B cell (primary cell): Measurements from ENCODE around the gene RGS7BP. TPM values are rescaled to one million over a fixed set of nuclear protein-coding genes. Genes with fewer than 3 reads are reported as not detected.

Source experiments
- ATAC-seq: fragments of 200-7000 bp; cut with Tn5 transposase; one replicate; pipeline ENCODE4 v1.10.0; 2021; ENCODE audit warnings: low read depth, mild to moderate bottlenecking, moderate number of reproducible peaks, moderate library complexity
- CTCF ChIA-PET: fragments of 350-600 bp; sonication (Branson Sonifier 250); formaldehyde crosslinking; loops from one replicate; lab custom pipeline; 2021; ENCODE audit warnings: antibody characterized with exemption, inconsistent platforms; lab: Charles Lee
- POLR2A ChIA-PET: fragments of 350-600 bp; sonication (Branson Sonifier 250); formaldehyde crosslinking; loops from one replicate; lab custom pipeline; 2021; ENCODE audit warnings: antibody characterized with exemption; lab: Charles Lee
- DNase-seq: peaks from one replicate; pipeline ENCODE4 v3.0.0; 2013
- H2AFZ ChIP-seq: 2 replicates; pipeline ENCODE4 v1.6.1; 2012; ENCODE audit warnings: mild to moderate bottlenecking, low read depth, low read length; ENCODE audit not compliant: insufficient read depth, poor library complexity, severe bottlenecking
- H3K27ac ChIP-seq, 2 donors: 1 replicate in 1 of 2; 2 replicates in 1 of 2; pipeline ENCODE4 v1.5.1; 2012 to 2013; ENCODE audit warnings: low read length in 2 of 2, mild to moderate bottlenecking in 2 of 2, moderate library complexity in 1 of 2
- H3K27me3 ChIP-seq, 4 experiments: fragments of 200-600 bp in 1 of 4; sonication (generic) in 1 of 4; replicated peaks in 1 of 4; 1 replicate in 2 of 4; 2 replicates in 2 of 4; pipeline versions ENCODE4 v1.6.1 to v1.7.0; 2013 to 2016; ENCODE audit warnings: low read length in 3 of 4, mild to moderate bottlenecking in 2 of 4, mixed read lengths in 1 of 4, moderate library complexity in 1 of 4; ENCODE audit not compliant: insufficient read depth in 4 of 4, control insufficient read depth in 3 of 4; ENCODE audit errors: control extremely low read depth in 1 of 4
- H3K36me3 ChIP-seq, 2 experiments: replicated peaks in 1 of 2; 1 replicate in 1 of 2; 2 replicates in 1 of 2; pipeline versions ENCODE4 v1.6.1 to v1.7.1; 2013; ENCODE audit warnings: low read length in 1 of 2; ENCODE audit not compliant: insufficient read depth in 2 of 2, control insufficient read depth in 1 of 2; ENCODE audit errors: control extremely low read depth in 1 of 2, extremely low read depth in 1 of 2
- H3K4me1 ChIP-seq, 2 donors: fragments of 200-600 bp in 1 of 2; sonication (generic) in 1 of 2; 1 replicate in 1 of 2; 2 replicates in 1 of 2; pipeline versions ENCODE4 v1.5.1 to v1.6.1; 2013 to 2017; ENCODE audit warnings: low read length in 2 of 2; ENCODE audit not compliant: control insufficient read depth in 2 of 2, insufficient read depth in 2 of 2
- H3K4me2 ChIP-seq: replicated peaks from 2 replicates; pipeline ENCODE3; 2012; ENCODE audit warnings: mild to moderate bottlenecking, low read depth, low read length; ENCODE audit not compliant: poor library complexity, severe bottlenecking
- H3K4me3 ChIP-seq, 5 experiments: fragments of 200-600 bp in 1 of 5; sonication (generic) in 1 of 5; 1 replicate in 3 of 5; 2 replicates in 2 of 5; pipeline versions ENCODE4 v1.5.1 to v1.7.0; 2011 to 2016; ENCODE audit warnings: low read length in 4 of 5, mild to moderate bottlenecking in 4 of 5, low read depth in 2 of 5, control low read depth in 1 of 5, moderate library complexity in 1 of 5; ENCODE audit not compliant: insufficient read depth in 1 of 5; ENCODE audit errors: control extremely low read depth in 1 of 5, extremely low read depth in 1 of 5
- H3K79me2 ChIP-seq: fragments of 200-600 bp; sonication (generic); one replicate; pipeline ENCODE4 v1.6.0; 2016; ENCODE audit warnings: low read length; ENCODE audit not compliant: control insufficient read depth, insufficient read depth
- H3K9ac ChIP-seq: fragments of 200-600 bp; sonication (generic); 2 replicates; pipeline ENCODE4 v1.6.1; 2017; ENCODE audit warnings: mild to moderate bottlenecking, low read length, moderate library complexity
- H3K9me3 ChIP-seq, 3 donors: one replicate each; pipeline versions ENCODE4 v1.6.1 to v1.7.1; 2013; ENCODE audit warnings: low read length in 2 of 3; ENCODE audit not compliant: control insufficient read depth in 2 of 3, insufficient read depth in 1 of 3; ENCODE audit errors: control extremely low read depth in 1 of 3
- H4K20me1 ChIP-seq: 2 replicates; pipeline ENCODE4 v1.6.0; 2012; ENCODE audit warnings: mild to moderate bottlenecking, low read length; ENCODE audit not compliant: insufficient read depth, control insufficient read depth, poor library complexity, severe bottlenecking
- H3K27ac Mint-ChIP-seq: one replicate; pipeline ENCODE4 v1.8.0; 2021; ENCODE audit warnings: mixed read lengths
- H3K27me3 Mint-ChIP-seq: one replicate; pipeline ENCODE4 v1.8.0; 2021; ENCODE audit warnings: mixed read lengths
- H3K4me1 Mint-ChIP-seq: one replicate; pipeline ENCODE4 v1.8.0; 2021; ENCODE audit warnings: mixed read lengths
- H3K4me3 Mint-ChIP-seq: one replicate; pipeline ENCODE4 v1.8.0; 2021; ENCODE audit warnings: mixed read lengths
- H3K9me3 Mint-ChIP-seq: one replicate; pipeline ENCODE4 v1.8.0; 2022; ENCODE audit warnings: mixed read lengths; ENCODE audit not compliant: insufficient read depth
- EZH2 ChIP-seq: IDR thresholded peaks from 2 replicates; pipeline ENCODE4 v1.6.1; 2012; ENCODE audit warnings: borderline replicate concordance, low read depth, mild to moderate bottlenecking, moderate library complexity, low read length; ENCODE audit not compliant: insufficient read depth, poor library complexity, severe bottlenecking
- WGBS: methylation state at CpG from one replicate; pipeline ENCODE4 v1.1.5; 2013; ENCODE audit warnings: missing lambda C conversion rate; ENCODE audit not compliant: insufficient coverage; 5-methylcytosine and 5-hydroxymethylcytosine counted together
- intact Hi-C: fragments of 100-400 bp; cut with micrococcal nuclease; formaldehyde crosslinking; loops from one replicate; pipeline ENCODE4 v1.10.0; 2022
- polyA plus RNA-seq: library from polyadenylated mRNA; depleted of rRNA; stranded (reverse); fragments of >200 nt; gene quantifications from 2 replicates; pipeline ENCODE4 v1.2.3, GENCODE V29; 2012
- total RNA-seq, 2 donors: library from RNA; stranded (reverse); fragments of 120-200 nt in 1 of 2; gene quantifications; 1 replicate in 1 of 2; 2 replicates in 1 of 2; pipeline versions ENCODE4 v1.2.3 to v1.2.4, GENCODE V29; 2013 to 2022
- TF ChIP-seq, protein P1 (sequence below): fragments of 200-600 bp; IDR thresholded peaks from one replicate; pipeline ENCODE4 v1.8.0; 2022; ENCODE audit warnings: antibody characterized with exemption, mild to moderate bottlenecking

Gene RGS7BP
- total and polyA plus RNA-seq, 2 donors (not counting 1 experiment from before 2014, with no cell fraction given): not detected

DNA sequence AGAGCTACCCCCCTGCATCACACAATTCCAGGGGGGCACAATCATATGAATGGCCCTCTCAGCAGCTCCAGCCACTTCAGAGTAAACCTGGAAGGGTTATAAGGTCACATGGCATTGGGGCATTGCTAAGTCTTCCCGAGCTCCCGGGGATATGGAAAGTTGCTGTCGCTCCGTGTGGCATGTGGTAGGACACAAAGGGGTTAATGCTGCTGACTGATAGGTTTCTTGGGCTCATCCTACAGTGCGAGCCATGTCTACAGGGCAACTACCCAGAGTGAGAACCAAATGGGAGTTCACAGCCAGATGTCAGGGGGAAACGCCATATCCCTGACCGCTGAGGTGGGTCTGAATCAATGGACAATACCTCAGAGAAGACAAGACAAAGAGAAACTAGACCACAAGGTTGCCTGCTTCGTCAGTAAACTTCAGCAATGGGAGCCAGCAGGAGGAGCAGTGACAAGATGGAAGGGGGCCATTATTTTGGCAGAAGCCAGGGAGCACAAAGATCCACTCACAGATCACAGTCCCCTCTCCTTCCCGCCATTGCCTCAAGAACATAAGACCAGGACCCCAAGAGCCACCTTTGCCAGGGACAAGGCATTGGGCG, 132.1 kb downstream of the RGS7BP start:
- POLR2A ChIA-PET: no interaction called here

GRCh38 chr5:64644831-64645230, 139.0 kb downstream of the RGS7BP start:
- intact Hi-C loops: no loop called here
- H3K4me2 ChIP-seq: no peak overlapping the region
- no peaks in the 10 kb centered on the region for H4K20me1 ChIP-seq
- no peaks in the 10 kb centered on the region for H3K9me3 Mint-ChIP-seq
- H3K27me3 Mint-ChIP-seq: peaks cover under 1% of the 10 kb centered on the region
- no peak overlapping the region for H3K9ac ChIP-seq
- H3K4me1 Mint-ChIP-seq: no peaks in the 10 kb centered on the region
- POLR2A ChIA-PET: no interaction called here
- ATAC-seq (no peak), DNase-seq (no peak)
- no peaks in the 10 kb centered on the region for H3K79me2 ChIP-seq
- CTCF ChIA-PET: interaction anchor here (2.2 kb wide), 1 partner anchor 10 kb away, joined by 9 read pairs; no protein-coding TSS in a partner anchor
- H3K4me3 ChIP-seq: no peak overlapping the region
- TF ChIP-seq EZH2: no peak
- TF ChIP-seq, protein P1, sequence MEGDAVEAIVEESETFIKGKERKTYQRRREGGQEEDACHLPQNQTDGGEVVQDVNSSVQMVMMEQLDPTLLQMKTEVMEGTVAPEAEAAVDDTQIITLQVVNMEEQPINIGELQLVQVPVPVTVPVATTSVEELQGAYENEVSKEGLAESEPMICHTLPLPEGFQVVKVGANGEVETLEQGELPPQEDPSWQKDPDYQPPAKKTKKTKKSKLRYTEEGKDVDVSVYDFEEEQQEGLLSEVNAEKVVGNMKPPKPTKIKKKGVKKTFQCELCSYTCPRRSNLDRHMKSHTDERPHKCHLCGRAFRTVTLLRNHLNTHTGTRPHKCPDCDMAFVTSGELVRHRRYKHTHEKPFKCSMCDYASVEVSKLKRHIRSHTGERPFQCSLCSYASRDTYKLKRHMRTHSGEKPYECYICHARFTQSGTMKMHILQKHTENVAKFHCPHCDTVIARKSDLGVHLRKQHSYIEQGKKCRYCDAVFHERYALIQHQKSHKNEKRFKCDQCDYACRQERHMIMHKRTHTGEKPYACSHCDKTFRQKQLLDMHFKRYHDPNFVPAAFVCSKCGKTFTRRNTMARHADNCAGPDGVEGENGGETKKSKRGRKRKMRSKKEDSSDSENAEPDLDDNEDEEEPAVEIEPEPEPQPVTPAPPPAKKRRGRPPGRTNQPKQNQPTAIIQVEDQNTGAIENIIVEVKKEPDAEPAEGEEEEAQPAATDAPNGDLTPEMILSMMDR: no peak
- H3K4me1 ChIP-seq: no peaks in the 10 kb centered on the region
- no peaks in the 10 kb centered on the region for H3K27me3 ChIP-seq
- H3K27ac Mint-ChIP-seq: no peak overlapping the region
- H3K27ac ChIP-seq: no peak overlapping the region
- H3K36me3 ChIP-seq: no peaks in the 10 kb centered on the region
- no peak overlapping the region for H3K4me3 Mint-ChIP-seq
- no peaks in the 10 kb centered on the region for H3K9me3 ChIP-seq
- H2AFZ ChIP-seq: no peak overlapping the region

More for the DNA sequence above, 132.1 kb downstream of the RGS7BP start:
- no peaks in the 10 kb centered on the region for H3K4me1 ChIP-seq
- no peak overlapping the region for H3K27ac Mint-ChIP-seq
- H3K79me2 ChIP-seq: no peaks in the 10 kb centered on the region
- H3K4me1 Mint-ChIP-seq: no peaks in the 10 kb centered on the region
- no peak overlapping the region for H3K9ac ChIP-seq
- no peak for ATAC-seq
- H3K4me3 ChIP-seq: no peak overlapping the region
- no peaks in the 10 kb centered on the region for H3K9me3 Mint-ChIP-seq
- no peaks in the 10 kb centered on the region for H3K36me3 ChIP-seq
- 86% methylated on average over 8 of the region's 10 CpGs for WGBS
- CTCF ChIA-PET: interaction anchor here (0.8 to 5.2 kb wide), 4 partner anchors 27 to 845 kb away, joined by 3 to 71 read pairs (median 17); partner anchors contain the start of gene ADAMTS6
- peaks cover 32% of the 10 kb centered on the region for H3K27me3 Mint-ChIP-seq
- H3K27ac ChIP-seq: no peak overlapping the region
- H3K27me3 ChIP-seq: peaks cover 0 to 8% (median 3%) of the 10 kb centered on the region in 4 experiments
- H3K4me3 Mint-ChIP-seq: no peak overlapping the region
- no peaks in the 10 kb centered on the region for H4K20me1 ChIP-seq
- no peak overlapping the region for H3K4me2 ChIP-seq
- no peak for DNase-seq
- intact Hi-C loops: no loop called here
- TF ChIP-seq, protein P1: no peak
- no peak for TF ChIP-seq EZH2
- no peak overlapping the region for H2AFZ ChIP-seq
- no peaks in the 10 kb centered on the region for H3K9me3 ChIP-seq
